Endometrial microvascular endothelial cells (primary cell): ENCODE measurements around the gene BLOC1S1. TPM values are rescaled to one million over a fixed set of nuclear protein-coding genes. Genes with fewer than 3 reads are reported as not detected.

Source experiments
- in situ Hi-C: cut with HindIII; loops from 2 replicates; pipeline ENCODE4 v1.10.0; 2017; ENCODE audit warnings: low sequenced_read_pairs, low pct_unique_long_range_greater_than_20kb; ENCODE audit errors: inconsistent ontology term
- total RNA-seq: library from RNA; depleted of rRNA; stranded (reverse); fragments of >200 nt; gene quantifications from one replicate; pipeline ENCODE4 v1.2.3, GENCODE V29; 2015; ENCODE audit errors: inconsistent ontology term

Gene BLOC1S1
- total RNA-seq, 1 donor from 2014 or later: 139 TPM

DNA sequence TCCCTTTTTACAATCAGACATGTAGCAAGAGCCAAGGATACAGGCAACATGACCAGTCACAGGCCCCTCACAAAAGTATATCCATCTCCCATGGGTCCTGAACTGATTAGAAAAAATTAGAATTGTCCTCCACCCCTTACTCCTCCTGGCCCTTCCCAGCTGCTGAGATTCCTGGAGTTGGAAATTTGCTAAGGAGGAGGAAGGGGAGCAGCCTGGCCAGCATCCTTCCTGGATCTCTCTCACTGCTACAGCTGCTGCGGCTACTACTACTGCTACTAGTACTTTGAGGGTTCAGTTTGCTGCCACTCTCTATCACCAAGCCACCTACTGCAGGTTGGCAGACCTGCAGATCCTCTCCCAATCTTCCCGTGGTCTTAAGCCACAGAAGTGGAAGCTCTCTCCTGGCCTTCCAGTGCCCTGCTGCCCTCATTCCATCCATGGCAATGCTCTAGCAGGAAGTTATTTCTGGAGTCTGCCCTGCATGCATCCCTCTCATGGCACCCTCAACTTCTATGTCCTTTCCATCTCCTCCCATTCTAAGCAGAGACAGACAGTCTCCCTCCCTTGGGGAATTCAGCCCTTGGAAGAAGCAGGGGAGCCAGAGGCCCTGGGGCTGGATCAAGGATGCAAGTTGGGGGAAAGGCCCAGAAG, 9.2 kb upstream of the BLOC1S1 start:
- in situ Hi-C loops: no loop called here

DNA sequence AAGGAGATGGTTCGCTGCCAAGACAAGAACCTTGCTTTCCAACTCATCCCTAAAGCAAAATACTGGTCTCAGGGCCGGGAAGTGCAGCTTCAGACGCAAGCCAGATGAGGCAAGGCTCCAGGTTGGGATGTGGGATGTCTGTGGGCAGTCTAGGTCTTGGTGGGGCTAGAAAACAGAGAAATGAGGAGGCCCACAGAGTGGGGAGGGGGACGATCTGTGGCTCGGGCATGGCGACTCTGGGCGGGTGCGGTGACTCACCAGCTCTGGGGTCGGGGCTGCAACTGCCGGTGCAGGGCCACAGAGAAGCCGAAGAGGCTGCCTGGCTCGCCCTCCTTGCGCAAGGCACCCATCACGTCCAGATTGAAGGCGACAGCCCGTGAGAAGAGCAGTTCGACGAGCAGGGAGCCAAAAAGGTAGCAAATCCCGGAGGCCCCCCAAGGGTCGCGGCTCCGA, 8.6 kb upstream of the BLOC1S1 start:
- in situ Hi-C loops: no loop called here

DNA sequence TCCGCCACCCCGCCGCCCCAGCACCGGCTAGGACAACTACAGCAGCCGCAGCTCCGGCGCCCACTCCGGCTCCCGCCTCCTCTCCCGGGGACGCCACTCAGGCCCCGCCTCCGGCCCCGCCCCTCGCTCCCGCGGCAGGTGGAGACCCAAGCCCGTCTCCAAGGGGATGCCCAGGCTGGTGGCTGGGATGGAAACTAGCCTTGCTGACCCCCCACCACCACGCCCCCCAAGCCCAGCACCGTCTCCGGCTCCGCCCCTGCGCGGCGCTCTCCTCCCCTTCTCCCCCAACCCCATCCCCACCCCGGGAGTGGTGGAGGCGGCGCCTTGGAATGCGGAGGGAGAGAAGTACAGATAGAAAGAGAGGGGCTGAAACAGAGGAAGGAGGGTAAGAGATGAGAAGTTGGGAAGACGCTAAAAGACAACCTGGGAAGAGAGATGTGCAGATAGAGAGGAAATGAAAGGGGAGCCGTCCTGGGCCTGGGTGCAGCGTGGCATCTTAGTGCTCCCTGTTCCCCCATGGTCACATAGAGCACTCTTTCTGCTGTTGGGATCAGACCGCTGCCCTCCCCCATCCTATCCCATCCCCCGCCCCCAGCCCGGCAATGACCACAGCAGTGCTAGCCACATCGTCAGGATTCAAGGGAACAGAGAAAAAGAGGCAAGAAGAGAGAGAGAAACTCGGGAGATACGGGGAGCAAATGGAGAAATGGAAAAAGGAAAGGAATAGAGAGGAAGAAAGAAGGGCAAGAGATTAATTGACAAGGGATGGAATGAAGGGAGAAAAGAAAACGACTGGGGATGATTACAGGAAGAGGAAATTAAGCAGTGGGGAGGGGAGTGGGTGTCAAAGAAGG, 7.8 kb upstream of the BLOC1S1 start, which contains the start of gene ITGA7:
TSS of gene ITGA7 (minus strand) at position 64 of the 854 bp plus-strand sequence. CDS start 222 bp downstream, outside the sequence.
- in situ Hi-C loops: no loop called here

DNA sequence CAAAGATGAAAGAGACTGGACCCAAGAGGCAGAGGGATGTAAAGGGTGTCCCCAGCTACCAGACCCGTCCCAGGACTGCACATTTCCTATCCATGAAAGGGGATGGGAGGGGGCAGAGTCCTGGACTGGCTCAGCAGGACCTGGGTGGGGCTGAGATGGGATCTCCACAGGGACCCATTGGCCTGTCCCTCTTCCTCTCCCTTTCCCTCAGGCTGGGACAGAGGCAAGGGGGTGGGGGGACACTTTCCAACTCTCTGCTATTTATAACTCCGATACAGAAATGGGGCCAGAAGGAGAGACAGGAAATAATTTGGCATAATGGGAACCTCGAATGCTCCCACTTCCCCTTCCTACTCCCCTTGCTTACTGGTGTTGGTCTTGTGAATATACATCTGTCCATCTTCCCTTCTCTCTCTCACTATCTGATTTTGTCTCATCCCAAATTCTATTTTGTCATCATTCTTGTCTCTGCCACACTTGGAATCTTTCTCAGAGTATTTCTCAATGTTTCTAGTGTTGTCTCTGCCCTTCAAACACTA, 7.1 kb upstream of the BLOC1S1 start:
- in situ Hi-C loops: no loop called here

DNA sequence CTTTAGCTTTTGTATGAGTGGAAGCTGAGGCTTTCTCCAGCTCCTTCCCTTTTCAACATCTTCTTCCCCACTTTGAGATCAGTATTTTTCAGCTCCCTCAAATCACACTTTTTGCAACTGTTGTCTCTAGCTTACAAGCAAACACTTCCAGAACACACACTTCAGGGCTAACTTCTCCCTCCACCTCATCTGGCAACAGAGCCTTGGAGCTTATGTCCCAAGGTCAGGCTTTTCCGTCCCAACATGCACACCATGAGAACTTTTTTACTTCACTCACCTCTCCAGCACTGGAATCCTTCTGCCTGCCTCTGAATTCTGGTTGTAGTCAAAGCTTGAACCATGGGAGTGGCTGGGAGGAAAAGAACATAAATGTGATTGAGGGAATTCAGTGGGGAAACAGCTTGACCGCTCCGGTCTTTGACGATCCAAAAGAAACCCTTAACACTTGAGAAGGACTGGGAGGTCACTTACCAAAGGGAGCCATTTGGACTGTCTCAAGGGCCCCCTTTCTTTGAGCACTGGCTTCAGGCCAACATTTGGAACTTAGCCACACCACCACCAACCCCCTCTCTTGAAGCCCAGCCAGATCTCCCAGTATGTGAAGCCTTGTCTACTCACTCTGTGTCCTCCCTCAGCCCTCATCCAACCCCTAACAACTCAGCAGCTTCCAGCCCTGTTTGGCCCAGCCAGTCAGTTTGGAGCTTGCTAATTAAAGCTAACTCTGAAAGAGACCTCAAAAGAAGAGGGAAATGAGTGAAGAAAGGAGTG, 3.9 kb upstream of the BLOC1S1 start:
- in situ Hi-C loops: no loop called here

DNA sequence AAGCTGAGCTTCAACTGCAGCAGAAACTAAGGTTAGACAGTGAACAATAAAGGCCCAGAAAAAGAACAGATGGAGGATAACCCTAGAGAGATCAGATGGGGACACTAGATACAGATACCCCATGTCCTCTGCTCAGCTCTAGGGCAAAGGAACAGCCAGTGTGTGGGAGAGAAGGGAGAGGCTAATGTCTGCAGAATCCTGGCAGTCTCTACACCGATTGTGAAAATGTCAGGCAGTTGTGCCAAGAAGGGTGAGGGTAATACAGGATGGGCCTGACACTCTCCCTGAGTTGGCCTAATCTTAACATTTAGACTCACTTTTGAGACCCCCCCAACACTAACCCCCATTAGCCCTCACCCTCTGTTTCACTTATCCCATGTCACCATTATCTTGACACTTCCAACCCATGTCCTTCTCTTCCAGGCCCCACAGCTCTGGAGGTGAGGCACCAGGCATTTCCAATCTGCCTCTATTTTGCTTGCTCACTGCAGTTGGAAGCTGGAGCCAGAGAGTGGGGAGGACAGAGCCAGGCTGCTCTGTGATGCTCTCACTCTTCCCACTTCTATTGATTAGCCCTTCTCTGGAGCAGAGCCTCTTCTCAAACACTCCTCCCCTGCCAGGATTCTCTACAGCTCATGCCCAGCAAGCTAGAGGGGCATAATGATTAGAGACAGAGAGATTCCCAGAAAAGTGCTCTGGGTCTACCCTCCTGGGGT, 3.0 kb upstream of the BLOC1S1 start:
- in situ Hi-C loops: no loop called here

DNA sequence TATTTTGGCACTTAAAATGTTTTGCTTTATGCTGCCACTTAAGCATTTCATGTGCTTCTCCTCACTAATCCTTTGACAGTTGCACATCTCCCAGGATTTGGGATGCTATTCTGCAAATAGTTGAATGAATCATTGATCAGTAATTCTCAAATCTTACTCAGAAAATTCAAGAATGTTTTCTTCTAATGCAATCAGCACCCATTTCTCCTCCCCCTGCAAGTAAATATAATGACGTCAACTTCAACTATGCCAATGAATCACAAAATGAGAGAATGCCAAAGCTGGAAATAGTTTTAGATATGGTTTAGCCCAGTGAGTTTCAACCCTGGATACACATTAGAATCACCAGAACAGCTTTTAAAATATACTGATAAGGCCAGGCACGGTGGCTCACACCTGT, 2.1 kb upstream of the BLOC1S1 start:
- in situ Hi-C loops: no loop called here

DNA sequence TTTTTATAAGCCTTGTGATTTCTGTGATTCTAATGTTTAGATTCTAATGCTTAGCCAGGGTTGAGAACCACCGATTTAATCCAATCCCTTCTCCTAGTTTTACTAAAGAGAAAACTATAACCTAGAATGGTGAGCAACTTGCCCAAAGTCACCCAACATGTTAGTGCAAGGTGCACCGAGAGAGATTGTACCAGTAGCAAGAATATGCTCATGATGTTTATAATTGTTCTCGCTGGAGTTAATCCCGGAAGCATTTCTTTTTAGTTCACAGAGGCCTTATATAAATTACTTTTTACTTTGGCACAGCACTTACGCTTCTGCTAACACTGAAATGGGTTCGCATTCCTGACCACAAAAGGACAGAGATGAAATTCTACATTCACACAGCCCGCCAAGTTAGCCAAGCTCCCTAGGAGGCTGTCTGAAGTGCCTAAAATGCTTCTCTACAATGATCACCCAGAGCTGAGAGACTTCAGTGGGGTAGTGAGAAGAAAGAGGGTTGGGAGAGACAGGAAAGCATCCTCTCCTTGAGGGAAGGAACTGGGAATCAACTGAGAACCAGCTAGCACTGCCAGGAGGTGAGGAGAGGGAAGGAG, 579 bp upstream of the BLOC1S1 start:
- in situ Hi-C loops: no loop called here

DNA sequence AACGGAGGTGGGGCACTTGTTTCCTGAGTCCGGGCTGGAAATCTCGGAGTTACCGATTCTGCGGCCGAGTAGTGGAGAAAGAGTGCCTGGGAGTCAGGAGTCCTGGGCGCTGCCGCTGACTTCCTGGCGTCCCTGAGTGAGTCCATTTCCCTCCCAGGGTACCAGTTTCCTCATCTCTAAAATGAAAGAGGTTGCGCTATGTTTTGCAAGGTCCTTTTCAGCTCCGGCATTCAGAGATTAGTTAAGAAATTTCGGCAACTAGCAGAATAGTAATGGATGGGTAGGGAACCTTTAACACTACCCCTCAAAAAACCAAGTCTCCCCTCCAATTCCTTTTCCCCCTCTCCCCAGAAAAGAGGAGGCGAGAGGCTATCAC, 724 bp downstream of the BLOC1S1 start:
- in situ Hi-C loops: no loop called here

DNA sequence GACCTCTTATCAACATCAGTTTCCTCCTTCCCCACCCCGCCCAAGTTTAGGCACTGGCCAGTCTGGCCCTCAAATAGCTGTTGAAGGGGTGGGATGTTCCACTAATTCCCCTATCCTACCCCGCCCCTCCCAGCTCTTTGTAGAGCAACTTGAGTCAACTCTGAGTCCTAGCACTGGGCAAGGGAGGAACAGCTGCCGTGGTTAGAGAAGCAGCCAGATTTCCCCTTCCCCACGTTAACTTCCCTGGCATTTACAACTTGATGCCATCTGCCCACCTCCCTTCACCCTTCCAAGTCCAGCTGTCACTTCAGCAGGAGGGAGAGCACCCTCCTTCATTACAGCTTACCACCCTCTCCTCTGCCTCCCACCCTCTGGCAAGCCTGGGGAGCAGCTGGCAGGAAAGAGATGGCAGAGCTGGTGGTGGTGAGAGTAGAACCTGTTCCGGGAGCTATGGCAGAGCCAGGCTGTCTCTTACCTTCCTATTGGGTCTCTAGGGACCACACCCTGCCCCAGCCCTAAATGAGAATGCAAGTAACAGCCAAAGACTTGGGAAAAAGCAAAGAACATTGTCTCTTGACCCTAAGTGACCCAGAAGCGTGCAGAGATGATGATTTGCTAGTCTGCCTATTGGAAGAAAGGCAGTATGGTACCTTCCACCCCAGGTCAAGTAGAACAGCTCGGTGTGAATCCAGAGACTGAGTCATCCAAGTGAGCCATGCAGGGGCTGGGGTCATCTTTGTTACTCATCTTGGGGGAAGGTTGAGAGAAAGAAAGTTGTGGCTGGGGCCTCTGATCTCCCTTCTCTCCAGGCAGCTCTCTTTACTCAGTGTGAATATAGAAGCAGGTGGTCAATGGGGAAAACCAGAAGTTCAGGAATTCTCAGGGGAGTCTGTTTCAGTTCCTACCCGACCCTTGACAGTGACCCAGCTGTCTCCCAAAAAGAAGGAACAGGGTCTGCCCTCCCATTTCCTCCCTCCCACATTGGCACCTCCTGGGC, 1.5 kb downstream of the BLOC1S1 start:
- in situ Hi-C loops: no loop called here

DNA sequence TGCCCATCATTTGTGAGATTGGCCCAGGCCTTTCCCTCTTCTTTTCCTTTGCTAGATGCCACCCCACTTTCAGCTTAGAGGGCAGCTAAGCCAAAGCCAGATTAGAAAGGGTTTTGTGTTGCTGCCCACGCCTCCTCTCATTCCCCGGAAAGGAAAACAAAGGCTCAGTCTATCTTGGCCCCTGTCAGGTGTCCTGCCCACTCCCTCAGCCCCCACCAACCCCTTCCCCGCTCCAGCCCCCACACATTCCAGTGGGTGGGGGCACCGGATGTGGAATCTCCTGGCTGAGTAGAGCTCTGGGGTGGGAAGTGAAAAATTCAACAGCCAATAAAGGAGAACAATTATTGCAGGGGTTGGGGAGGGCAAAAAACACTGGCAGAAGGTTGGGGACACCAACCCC, 2.2 kb downstream of the BLOC1S1 start:
- in situ Hi-C loops: no loop called here

DNA sequence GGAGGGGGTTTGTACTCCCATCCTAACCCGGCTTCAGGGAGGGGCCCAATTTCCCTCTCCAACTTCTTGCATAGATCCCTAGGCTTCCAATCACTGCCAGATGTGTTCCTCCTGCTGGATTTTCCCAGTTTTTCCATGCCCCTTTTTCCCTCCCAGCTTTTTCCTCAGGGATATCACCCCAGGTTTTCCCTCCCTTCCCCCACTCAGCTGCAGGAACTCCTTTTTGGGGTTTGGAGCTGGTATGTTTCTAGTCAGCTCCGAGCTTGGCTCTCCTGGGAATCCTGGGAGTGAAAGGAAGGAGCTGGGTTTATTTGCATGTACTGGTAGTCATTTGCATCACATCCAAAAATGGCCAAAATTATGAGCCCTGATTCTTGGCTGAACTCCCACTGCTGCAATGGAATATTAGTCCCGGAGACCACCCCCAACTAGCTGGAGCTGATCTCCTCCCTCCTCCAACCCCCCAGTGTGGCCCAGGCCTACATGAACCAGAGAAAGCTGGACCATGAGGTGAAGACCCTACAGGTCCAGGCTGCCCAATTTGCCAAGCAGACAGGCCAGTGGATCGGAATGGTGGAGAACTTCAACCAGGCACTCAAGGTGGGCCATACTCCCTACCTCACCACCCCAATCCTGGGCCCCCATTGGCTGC, 2.9 kb downstream of the BLOC1S1 start:
- in situ Hi-C loops: no loop called here

DNA sequence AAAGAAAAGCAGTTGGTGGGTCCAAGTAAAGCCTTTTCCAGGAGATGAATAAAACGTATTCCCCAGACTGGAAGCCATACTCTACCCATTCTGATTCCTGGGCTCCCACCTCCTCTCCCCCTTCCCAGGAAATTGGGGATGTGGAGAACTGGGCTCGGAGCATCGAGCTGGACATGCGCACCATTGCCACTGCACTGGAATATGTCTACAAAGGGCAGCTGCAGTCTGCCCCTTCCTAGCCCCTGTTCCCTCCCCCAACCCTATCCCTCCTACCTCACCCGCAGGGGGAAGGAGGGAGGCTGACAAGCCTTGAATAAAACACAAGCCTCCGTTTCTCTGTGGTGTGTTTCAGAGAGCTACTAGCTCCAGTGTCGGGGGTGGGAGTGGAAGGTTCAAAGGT, 3.5 kb downstream of the BLOC1S1 start:
- in situ Hi-C loops: no loop called here

DNA sequence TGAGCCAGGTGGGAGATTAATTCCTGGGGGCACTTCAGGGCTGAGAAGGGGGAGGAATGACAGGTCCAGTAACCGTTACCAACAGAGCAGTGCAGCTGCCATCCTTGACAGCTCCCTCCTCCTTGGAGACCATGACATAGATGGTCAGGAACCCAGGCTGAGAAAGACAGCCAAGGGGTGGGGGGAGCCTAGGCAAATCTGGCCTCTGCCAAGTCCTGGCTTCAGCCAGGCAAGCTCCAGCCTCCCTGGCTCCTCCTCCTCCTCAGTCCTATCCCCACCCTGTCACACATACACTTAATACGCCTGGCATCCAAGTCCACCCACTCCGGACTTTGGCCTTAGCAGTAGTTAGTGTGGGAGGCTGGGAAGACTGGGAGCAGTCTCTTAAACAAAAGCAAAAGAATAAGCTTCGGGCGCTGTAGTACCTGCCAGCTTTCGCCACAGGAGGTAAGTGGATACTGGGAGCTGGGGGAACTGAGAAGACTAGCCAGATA, 4.3 kb downstream of the BLOC1S1 start, which contains the start of gene RDH5:
TSS of gene RDH5 (plus strand) at position 323 of the 494 bp plus-strand sequence. CDS start 792 bp downstream, outside the sequence.
- in situ Hi-C loops: no loop called here

DNA sequence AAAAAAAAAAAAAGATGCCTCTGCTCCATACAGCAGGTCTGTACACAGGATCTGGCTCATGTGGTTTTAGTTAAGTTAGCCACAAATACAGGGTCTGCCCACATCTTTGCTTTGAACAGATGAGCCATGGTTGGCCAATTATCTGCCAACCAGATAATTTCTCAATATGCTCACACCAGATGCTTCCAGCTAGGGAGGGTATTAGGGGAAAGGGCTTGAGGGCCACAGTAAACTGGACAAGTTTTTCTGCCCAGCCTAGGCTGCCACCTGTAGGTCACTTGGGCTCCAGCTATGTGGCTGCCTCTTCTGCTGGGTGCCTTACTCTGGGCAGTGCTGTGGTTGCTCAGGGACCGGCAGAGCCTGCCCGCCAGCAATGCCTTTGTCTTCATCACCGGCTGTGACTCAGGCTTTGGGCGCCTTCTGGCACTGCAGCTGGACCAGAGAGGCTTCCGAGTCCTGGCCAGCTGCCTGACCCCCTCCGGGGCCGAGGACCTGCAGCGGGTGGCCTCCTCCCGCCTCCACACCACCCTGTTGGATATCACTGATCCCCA, 5.1 kb downstream of the BLOC1S1 start:
- in situ Hi-C loops: no loop called here

DNA sequence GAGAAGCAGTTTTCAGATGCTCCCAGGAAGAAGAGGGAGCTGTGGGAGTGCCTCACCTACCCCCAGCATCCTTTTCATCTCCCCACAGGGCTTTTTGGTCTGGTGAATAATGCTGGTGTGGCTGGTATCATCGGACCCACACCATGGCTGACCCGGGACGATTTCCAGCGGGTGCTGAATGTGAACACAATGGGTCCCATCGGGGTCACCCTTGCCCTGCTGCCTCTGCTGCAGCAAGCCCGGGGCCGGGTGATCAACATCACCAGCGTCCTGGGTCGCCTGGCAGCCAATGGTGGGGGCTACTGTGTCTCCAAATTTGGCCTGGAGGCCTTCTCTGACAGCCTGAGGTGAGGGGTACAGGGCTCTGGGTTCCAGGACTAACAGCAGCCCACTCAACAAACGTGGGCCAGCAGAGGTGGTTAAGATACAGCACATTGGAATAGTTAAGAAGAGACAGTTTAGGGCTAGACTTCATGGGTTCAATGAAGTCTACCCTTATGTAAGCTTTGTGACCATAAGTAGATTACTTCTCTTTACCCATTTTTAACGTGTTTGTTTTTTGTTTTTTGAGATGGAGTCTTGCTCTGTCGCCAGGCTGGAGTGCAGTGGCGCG, 5.9 kb downstream of the BLOC1S1 start:
- in situ Hi-C loops: no loop called here
